Astrocyte (in vitro differentiated cells and primary cell): ENCODE data around the gene SLAMF7. TPM values are rescaled to one million over a fixed set of nuclear protein-coding genes. Genes with fewer than 3 reads are reported as not detected.

ENCODE experiments used
- DNase-seq: peaks from one replicate; pipeline ENCODE4 v3.0.0-alpha.2; 2010; ENCODE audit warnings: low read depth
- FAIRE-seq: peaks from 2 replicates; lab custom pipeline; 2011; peaks lifted over from hg19 to GRCh38; lab: Jason Lieb, UNC
- H2AFZ ChIP-seq: 2 replicates; pipeline ENCODE4 v1.6.0; 2012; ENCODE audit warnings: low read depth, low read length, inconsistent platforms
- H3K27ac ChIP-seq: 2 replicates; pipeline ENCODE4 v1.5.1; 2011; ENCODE audit warnings: low read depth, low read length, inconsistent platforms
- H3K27me3 ChIP-seq: 2 replicates; pipeline ENCODE4 v1.6.0; 2011; ENCODE audit warnings: low read length, inconsistent platforms; ENCODE audit not compliant: insufficient read depth
- H3K36me3 ChIP-seq: 2 replicates; pipeline ENCODE4 v1.5.1; 2011; ENCODE audit warnings: low read length, inconsistent platforms; ENCODE audit not compliant: insufficient read depth
- H3K4me1 ChIP-seq: 2 replicates; pipeline ENCODE4 v1.5.1; 2011; ENCODE audit warnings: low read length, inconsistent platforms; ENCODE audit not compliant: insufficient read depth
- H3K4me2 ChIP-seq: 2 replicates; pipeline ENCODE4 v1.6.0; 2012; ENCODE audit warnings: low read length, inconsistent platforms
- H3K4me3 ChIP-seq: 2 replicates; pipeline ENCODE4 v1.5.1; 2011; ENCODE audit warnings: low read depth, mild to moderate bottlenecking, low read length, inconsistent platforms; ENCODE audit not compliant: insufficient read depth
- H3K79me2 ChIP-seq: 2 replicates; pipeline ENCODE4 v1.6.0; 2012; ENCODE audit warnings: mild to moderate bottlenecking, low read length, inconsistent platforms; ENCODE audit not compliant: insufficient read depth
- H3K9ac ChIP-seq: 2 replicates; pipeline ENCODE4 v1.6.0; 2012; ENCODE audit warnings: mild to moderate bottlenecking, low read length, inconsistent platforms
- H3K9me3 ChIP-seq: 2 replicates; pipeline ENCODE4 v1.5.1; 2012; ENCODE audit warnings: low read depth, mild to moderate bottlenecking, low read length, inconsistent platforms; ENCODE audit not compliant: insufficient read depth
- H4K20me1 ChIP-seq: 2 replicates; pipeline ENCODE4 v1.6.0; 2012; ENCODE audit warnings: low read length, inconsistent platforms; ENCODE audit not compliant: insufficient read depth
- H3K27ac Mint-ChIP-seq: one replicate; pipeline ENCODE4 v1.8.0; 2021; ENCODE audit warnings: mild to moderate bottlenecking, mixed read lengths; ENCODE audit not compliant: unreplicated experiment
- H3K27me3 Mint-ChIP-seq: one replicate; pipeline ENCODE4 v1.8.0; 2021; ENCODE audit warnings: low read depth, mixed read lengths; ENCODE audit not compliant: unreplicated experiment
- H3K36me3 Mint-ChIP-seq: one replicate; pipeline ENCODE4 v1.8.0; 2021; ENCODE audit warnings: low read depth, mixed read lengths; ENCODE audit not compliant: unreplicated experiment
- H3K4me1 Mint-ChIP-seq: one replicate; pipeline ENCODE4 v1.8.0; 2021; ENCODE audit warnings: low read depth, mixed read lengths; ENCODE audit not compliant: unreplicated experiment
- H3K4me3 Mint-ChIP-seq: one replicate; pipeline ENCODE4 v1.8.0; 2021; ENCODE audit warnings: mild to moderate bottlenecking, moderate library complexity, mixed read lengths; ENCODE audit not compliant: unreplicated experiment
- H3K9me3 Mint-ChIP-seq: one replicate; pipeline ENCODE4 v1.8.0; 2021; ENCODE audit warnings: mild to moderate bottlenecking, mixed read lengths; ENCODE audit not compliant: unreplicated experiment
- CTCF ChIP-seq: IDR thresholded peaks from 2 replicates; pipeline ENCODE4 v1.5.1; 2011; ENCODE audit warnings: low read depth, mild to moderate bottlenecking, inconsistent platforms, low read length, moderate library complexity; ENCODE audit not compliant: insufficient read depth
- EZH2 ChIP-seq: IDR thresholded peaks from 2 replicates; pipeline ENCODE4 v1.6.1; 2012; ENCODE audit warnings: mild to moderate bottlenecking, low read length, inconsistent platforms; ENCODE audit not compliant: insufficient read depth
- total RNA-seq: library from RNA; stranded (reverse); gene quantifications from 2 replicates; pipeline ENCODE4 v1.2.1, GENCODE V29; 2021

The SLAMF7 gene
- total RNA-seq, 1 donor from 2014 or later = 0.32 TPM

GRCh38 chr1:160706526-160707235 lies 32.4 kb upstream of the SLAMF7 start:
- Histone ChIP-seq H2AFZ (no peak overlapping the region), H3K4me2 (no peak overlapping the region), H3K79me2 (no peaks in the 10 kb centered on the region), H3K27me3 (no peaks in the 10 kb centered on the region), H3K36me3 (no peaks in the 10 kb centered on the region), H4K20me1 (no peaks in the 10 kb centered on the region), H3K9me3 (no peaks in the 10 kb centered on the region), H3K4me3 (no peak overlapping the region), H3K27ac (no peak overlapping the region), H3K4me1 (no peaks in the 10 kb centered on the region), H3K9ac (no peak overlapping the region)
- DNase-seq = no peak
- FAIRE-seq = no peak
- no peaks in the 10 kb centered on the region for H3K36me3 Mint-ChIP-seq
- H3K4me3 Mint-ChIP-seq = no peak overlapping the region
- H3K9me3 Mint-ChIP-seq = no peaks in the 10 kb centered on the region
- TF ChIP-seq EZH2 (no peak), CTCF (no peak)
- H3K27me3 Mint-ChIP-seq = peaks cover 16% of the 10 kb centered on the region
- H3K27ac Mint-ChIP-seq = no peak overlapping the region
- H3K4me1 Mint-ChIP-seq = no peaks in the 10 kb centered on the region

- H3K4me2 ChIP-seq = no peak overlapping the region
- TF ChIP-seq CTCF = no peak
- no peak for TF ChIP-seq EZH2
- no peak overlapping the region for H3K4me3 ChIP-seq
- H4K20me1 ChIP-seq = no peaks in the 10 kb centered on the region
- Mint-ChIP-seq H3K27ac (no peak overlapping the region), H3K4me3 (no peak overlapping the region), H3K36me3 (no peaks in the 10 kb centered on the region), H3K4me1 (no peaks in the 10 kb centered on the region), H3K9me3 (no peaks in the 10 kb centered on the region), H3K27me3 (peaks cover 16% of the 10 kb centered on the region)
- no peak overlapping the region for H3K27ac ChIP-seq
- H3K9ac ChIP-seq = no peak overlapping the region
- no peaks in the 10 kb centered on the region for H3K4me1 ChIP-seq
- no peak overlapping the region for H2AFZ ChIP-seq
- H3K9me3 ChIP-seq = no peaks in the 10 kb centered on the region
- DNase-seq = no peak
- FAIRE-seq = no peak
- H3K27me3 ChIP-seq = no peaks in the 10 kb centered on the region
- H3K79me2 ChIP-seq = no peaks in the 10 kb centered on the region
- H3K36me3 ChIP-seq = no peaks in the 10 kb centered on the region
Observed at GRCh38 chr1:160707236-160708064, 31.6 kb upstream of the SLAMF7 start.
